HCT116 (cell line): ENCODE data around the gene HOMER2. TPM values are rescaled to one million over a fixed set of nuclear protein-coding genes. Genes with fewer than 3 reads are reported as not detected.

Experiments used
- ATAC-seq: fragments of 200-7000 bp; cut with Tn5 transposase; 2 replicates; pipeline ENCODE4 v1.9.1; 2020; ENCODE audit warnings: mild to moderate bottlenecking, moderate library complexity
- BruUV-seq: library from RNA; stranded (reverse); fragments of 400-500 nt; replicated peaks from 2 replicates; lab custom pipeline; 2021; lab: Mats Ljungman, UMichigan
- CTCF ChIA-PET: fragments of 300-600 bp; sonication (Branson Sonifier 250); formaldehyde crosslinking; loops from one replicate; lab custom pipeline; 2021; ENCODE audit warnings: antibody characterized with exemption; lab: Charles Lee
- POLR2A ChIA-PET: fragments of 300-600, 350-600 bp; sonication (Branson Sonifier 250); formaldehyde crosslinking; loops from one replicate; lab custom pipeline; 2021; ENCODE audit warnings: antibody characterized with exemption; lab: Charles Lee
- RAD21 ChIA-PET, 2 experiments: fragments of 300-600 bp; sonication (Branson Sonifier 250); formaldehyde crosslinking; loops; one replicate each; lab custom pipeline; 2023; ENCODE audit warnings: low total read pairs in 2 of 2; ENCODE audit not compliant: uncharacterized antibody in 2 of 2, unreplicated experiment in 2 of 2, low non-redundant PET in 1 of 2; lab: Charles Lee
- DNase-seq: peaks from one replicate; pipeline ENCODE4 v3.0.0-alpha.2; 2010; ENCODE audit warnings: low read depth, low spot score
- H2AFZ ChIP-seq: fragments of 200-600 bp; shearing (Covaris generic), sonication (generic); 2 replicates; pipeline ENCODE4 v1.6.1; 2017; ENCODE audit warnings: low read depth, mixed run types, mixed read lengths, antibody characterized with exemption, low read length; ENCODE audit not compliant: poor library complexity, severe bottlenecking
- H3K27ac ChIP-seq: 2 replicates; pipeline ENCODE4 v1.5.1; 2012; ENCODE audit warnings: low read depth, low read length
- H3K27me3 ChIP-seq: fragments of 200-600 bp; sonication (generic); 2 replicates; pipeline ENCODE4 v1.6.1; 2016; ENCODE audit warnings: mixed run types, low read length, mixed read lengths; ENCODE audit not compliant: insufficient read depth
- H3K36me3 ChIP-seq, 2 experiments: fragments of 200-500 bp in 1 of 2; fragments of 200-600 bp in 1 of 2; sonication (Bioruptor generic) in 1 of 2; sonication (generic) in 1 of 2; 2 replicates each; pipeline versions ENCODE4 v1.5.1 to v1.6.1; 2014 to 2016; ENCODE audit warnings: low read length in 2 of 2, inconsistent platforms in 1 of 2, mixed read lengths in 1 of 2, mixed run types in 1 of 2; ENCODE audit not compliant: insufficient read depth in 2 of 2, control insufficient read depth in 1 of 2
- H3K4me1 ChIP-seq, 2 experiments: fragments of 200-600 bp in 1 of 2; sonication (generic) in 1 of 2; 2 replicates each; pipeline versions ENCODE4 v1.5.1 to v1.6.1; 2012 to 2017; ENCODE audit warnings: low read length in 2 of 2, inconsistent platforms in 1 of 2, mild to moderate bottlenecking in 1 of 2, mixed read lengths in 1 of 2, mixed run types in 1 of 2, moderate library complexity in 1 of 2; ENCODE audit not compliant: insufficient read depth in 2 of 2, control insufficient read depth in 1 of 2
- H3K4me2 ChIP-seq: fragments of 200-600 bp; sonication (generic); 2 replicates; pipeline ENCODE4 v1.6.1; 2017; ENCODE audit warnings: mixed run types, low read length, mixed read lengths
- H3K4me3 ChIP-seq, 2 experiments: fragments of 200-600 bp in 1 of 2; sonication (generic) in 1 of 2; replicated peaks in 1 of 2; 2 replicates each; pipeline ENCODE4 v1.5.1; 2011 to 2016; ENCODE audit warnings: low read length in 2 of 2, control low read depth in 1 of 2, low read depth in 1 of 2, mild to moderate bottlenecking in 1 of 2, mixed read lengths in 1 of 2, mixed run types in 1 of 2
- H3K79me2 ChIP-seq: fragments of 200-600 bp; sonication (generic); 2 replicates; pipeline ENCODE4 v1.6.1; 2017; ENCODE audit warnings: mild to moderate bottlenecking, mixed run types, low read length, moderate library complexity, mixed read lengths; ENCODE audit not compliant: insufficient read depth
- H3K9ac ChIP-seq: fragments of 200-600 bp; sonication (generic); 2 replicates; pipeline ENCODE4 v1.6.1; 2016; ENCODE audit warnings: low read length, mixed read lengths
- H3K9me2 ChIP-seq: fragments of 200-600 bp; sonication (generic), shearing (Covaris generic); 2 replicates; pipeline ENCODE4 v1.6.1; 2017; ENCODE audit warnings: mixed run types, mild to moderate bottlenecking, moderate library complexity; ENCODE audit not compliant: insufficient read depth
- H3K9me3 ChIP-seq, 2 experiments: fragments of 200-500 bp in 1 of 2; fragments of 200-600 bp in 1 of 2; sonication (Bioruptor generic) in 1 of 2; sonication (generic) in 1 of 2; 2 replicates each; pipeline ENCODE4 v1.6.1; 2014 to 2017; ENCODE audit warnings: low read length in 2 of 2, mixed read lengths in 2 of 2, inconsistent platforms in 1 of 2, low read depth in 1 of 2, mild to moderate bottlenecking in 1 of 2, mixed run types in 1 of 2, moderate library complexity in 1 of 2; ENCODE audit not compliant: control insufficient read depth in 1 of 2, insufficient read depth in 1 of 2
- H4K20me1 ChIP-seq: fragments of 200-600 bp; sonication (generic), shearing (Covaris generic); 2 replicates; pipeline ENCODE4 v1.6.1; 2017; ENCODE audit warnings: mixed run types, mild to moderate bottlenecking, moderate library complexity; ENCODE audit not compliant: insufficient read depth
- CTCF ChIP-seq, 3 experiments: fragments of 200-600 bp in 1 of 3; sonication (generic) in 1 of 3; IDR thresholded peaks in 2 of 3; conservative IDR thresholded peaks in 1 of 3; 2 replicates each; pipeline ENCODE4 v1.5.1; 2012 to 2017; ENCODE audit warnings: low read depth in 2 of 3, low read length in 2 of 3, antibody characterized with exemption in 1 of 3, borderline replicate concordance in 1 of 3, control low read depth in 1 of 3, mild to moderate bottlenecking in 1 of 3, mixed read lengths in 1 of 3, mixed run types in 1 of 3, moderate library complexity in 1 of 3; ENCODE audit not compliant: insufficient read depth in 1 of 3
- EZH2phosphoT487 ChIP-seq: fragments of 200-600 bp; IDR thresholded peaks from 2 replicates; pipeline ENCODE4 v1.6.1; 2018; ENCODE audit warnings: antibody characterized with exemption, borderline replicate concordance
- JUND ChIP-seq: IDR thresholded peaks from 2 replicates; pipeline ENCODE4 v1.6.1; 2012
- MAX ChIP-seq: IDR thresholded peaks from 2 replicates; pipeline ENCODE4 v1.6.1; 2012
- POLR2AphosphoS5 ChIP-seq: IDR thresholded peaks from 2 replicates; pipeline ENCODE4 v1.6.1; 2011; ENCODE audit warnings: mild to moderate bottlenecking, low read depth, low read length, moderate library complexity
- RAD21 ChIP-seq: IDR thresholded peaks from 2 replicates; pipeline ENCODE4 v1.6.1; 2012; ENCODE audit warnings: low read depth, mild to moderate bottlenecking
- REST ChIP-seq: IDR thresholded peaks from 2 replicates; pipeline ENCODE4 v1.6.1; 2012; ENCODE audit warnings: low read depth
- SIN3A ChIP-seq: IDR thresholded peaks from 2 replicates; pipeline ENCODE4 v1.6.1; 2012; ENCODE audit warnings: low read depth
- TCF7L2 ChIP-seq: IDR thresholded peaks from 2 replicates; pipeline ENCODE4 v1.7.0; 2011; ENCODE audit warnings: borderline replicate concordance, inconsistent platforms; ENCODE audit not compliant: insufficient read depth, insufficient read length; ENCODE audit errors: extremely low read depth
- ZFX ChIP-seq: fragments of 450-650 bp; IDR thresholded peaks from 2 replicates; pipeline ENCODE4 v1.6.1; 2017
- intact Hi-C: fragments of 100-400 bp; cut with micrococcal nuclease; formaldehyde crosslinking; loops from 2 replicates; pipeline ENCODE4 v1.10.0; 2022
- total RNA-seq: library from RNA; stranded (reverse); gene quantifications from one replicate; pipeline ENCODE4 v1.2.1, GENCODE V29; 2021; ENCODE audit not compliant: unreplicated experiment
- TF ChIP-seq, protein P1 (sequence below): IDR thresholded peaks from 2 replicates; pipeline ENCODE4 v1.6.1; 2012

HOMER2 gene
- total RNA-seq, 1 experiment from 2014 or later: 3.9 TPM

GRCh38 chr15:82992436-82992998, 40.0 kb upstream of the HOMER2 start:
- ChIA-PET RAD21 (no interaction called here), CTCF (interaction anchor here (1.1 kb wide), 2 partner anchors 19 to 143 kb away, joined by 3 to 4 read pairs; partner anchors contain the start of gene C15orf40), POLR2A (interaction anchor here (0.7 kb wide), 1 partner anchor 204 kb away, joined by 4 read pairs; no protein-coding TSS in a partner anchor)
- ATAC-seq (no peak), DNase-seq (no peak)
- H3K9me3 ChIP-seq: no peaks in the 10 kb centered on the region
- peaks cover 9% of the 10 kb centered on the region for H3K79me2 ChIP-seq
- H3K4me2 ChIP-seq: no peak overlapping the region
- no peaks in the 10 kb centered on the region for H3K9me2 ChIP-seq
- H3K9ac ChIP-seq: no peak overlapping the region
- 0 out of 4 replicates have a peak, but pooled peaks cover 0 to under 1% of the 10 kb centered on the region in 2 experiments for H3K4me1 ChIP-seq
- no peak overlapping the region for H3K4me3 ChIP-seq
- intact Hi-C loops: no loop called here
- H3K36me3 ChIP-seq: peaks cover 7 to 17% of the 10 kb centered on the region in 2 experiments; a peak in 2 of 4 replicates
- no TSS peak for BruUV-seq
- H3K27ac ChIP-seq: no peak overlapping the region
- no peaks in the 10 kb centered on the region for H4K20me1 ChIP-seq
- H2AFZ ChIP-seq: no peak overlapping the region
- H3K27me3 ChIP-seq: no peaks in the 10 kb centered on the region
- TF ChIP-seq ZFX: no peak
- TF ChIP-seq POLR2AphosphoS5: no peak
- TF ChIP-seq SIN3A: no peak
- TF ChIP-seq TCF7L2: no peak
- no peak for TF ChIP-seq JUND
- no peak for TF ChIP-seq CTCF (IDR thresholded peaks at IDR 0.05 in 2 of 3, conservative IDR thresholded peaks at IDR 0.05 in 1 of 3; ENCODE audit: borderline replicate concordance in 1 of 3, insufficient read depth in 1 of 3, low read depth in 2 of 3, low read length in 2 of 3)
- no peak for TF ChIP-seq REST
- no peak for TF ChIP-seq EZH2phosphoT487
- TF ChIP-seq RAD21: no peak
- TF ChIP-seq MAX: no peak
- TF ChIP-seq, protein P1, sequence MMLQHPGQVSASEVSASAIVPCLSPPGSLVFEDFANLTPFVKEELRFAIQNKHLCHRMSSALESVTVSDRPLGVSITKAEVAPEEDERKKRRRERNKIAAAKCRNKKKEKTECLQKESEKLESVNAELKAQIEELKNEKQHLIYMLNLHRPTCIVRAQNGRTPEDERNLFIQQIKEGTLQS: no peak
